AG04450 (cell line): Measurements from ENCODE around the gene JPH4. TPM values are rescaled to one million over a fixed set of nuclear protein-coding genes. Genes with fewer than 3 reads are reported as not detected.

Experiments used
- CTCF ChIA-PET: fragments of 300-600, 350-600 bp; formaldehyde crosslinking; extraction: SDS; loops from one replicate; lab custom pipeline; 2022; ENCODE audit warnings: antibody characterized with exemption, inconsistent platforms; lab: Charles Lee
- POLR2A ChIA-PET: fragments of 350-600 bp; formaldehyde crosslinking; extraction: SDS; loops from one replicate; lab custom pipeline; 2021; ENCODE audit warnings: antibody characterized with exemption, inconsistent platforms; lab: Yijun Ruan, JAX
- DNase-seq: peaks from one replicate; pipeline ENCODE4 v3.0.0-alpha.2; 2011; ENCODE audit warnings: low read depth, low spot score
- H3K27ac ChIP-seq: one replicate; pipeline ENCODE4 v1.5.1; 2012; ENCODE audit warnings: low read depth, low read length, control low read depth
- H3K27me3 ChIP-seq: one replicate; pipeline ENCODE4 v1.6.0; 2012; ENCODE audit warnings: low read length; ENCODE audit not compliant: control insufficient read depth, insufficient read depth
- H3K4me3 ChIP-seq: 2 replicates; pipeline ENCODE4 v1.5.1; 2011; ENCODE audit warnings: mild to moderate bottlenecking, low read depth, low read length, control low read depth
- H3K9me3 ChIP-seq: 2 replicates; pipeline ENCODE4 v1.5.1; 2012; ENCODE audit warnings: low read length; ENCODE audit not compliant: control insufficient read depth, insufficient read depth
- polyA plus RNA-seq: library from polyadenylated mRNA; depleted of rRNA; stranded (reverse); fragments of >200 nt; gene quantifications from 2 replicates; pipeline ENCODE4 v1.2.3, GENCODE V29; 2011
- TF ChIP-seq, protein P1 (sequence below): IDR thresholded peaks from 2 replicates; pipeline ENCODE4 v1.5.1; 2011; ENCODE audit warnings: low read depth, low read length, control low read depth, inconsistent platforms

Gene JPH4
- polyA plus RNA-seq, 1 experiment: not detected

DNA sequence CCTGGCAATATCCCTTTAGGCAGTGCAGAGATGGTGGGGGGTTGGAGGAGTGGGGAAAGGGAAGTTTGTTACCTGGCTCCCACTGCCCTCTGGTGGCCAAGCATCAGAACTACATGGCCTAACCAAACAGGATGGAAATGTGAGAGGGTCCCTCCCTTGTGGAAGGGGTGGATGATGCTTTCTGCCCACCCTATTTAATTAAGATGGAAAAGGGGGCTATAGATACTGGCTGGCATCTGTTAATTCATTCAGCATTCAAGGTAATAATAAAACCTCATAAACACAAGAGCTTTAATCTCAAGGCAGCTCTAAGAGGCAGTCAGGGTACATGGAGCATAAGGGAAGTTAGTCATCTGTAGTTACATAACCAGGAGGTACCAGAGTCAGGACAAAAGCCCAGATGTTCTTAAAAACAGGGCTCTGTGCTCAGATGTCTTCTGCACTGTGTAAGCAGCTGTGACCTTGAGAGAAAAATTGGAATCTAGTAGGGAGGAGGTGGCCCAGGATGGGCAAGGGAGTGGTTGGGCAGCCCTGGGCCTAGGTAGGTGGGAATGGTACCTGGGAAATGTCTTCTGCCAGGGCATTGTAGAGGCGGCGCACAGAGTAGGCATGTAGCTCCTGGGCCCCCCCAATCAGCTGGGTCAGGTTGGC lies 15.6 kb downstream of the JPH4 start:
- ChIA-PET POLR2A (no interaction called here), CTCF (interaction anchor here (0.6 to 8.1 kb wide), 15 partner anchors 9 to 1885 kb away, joined by 3 to 330 read pairs (median 4); no protein-coding TSS in a partner anchor)

DNA sequence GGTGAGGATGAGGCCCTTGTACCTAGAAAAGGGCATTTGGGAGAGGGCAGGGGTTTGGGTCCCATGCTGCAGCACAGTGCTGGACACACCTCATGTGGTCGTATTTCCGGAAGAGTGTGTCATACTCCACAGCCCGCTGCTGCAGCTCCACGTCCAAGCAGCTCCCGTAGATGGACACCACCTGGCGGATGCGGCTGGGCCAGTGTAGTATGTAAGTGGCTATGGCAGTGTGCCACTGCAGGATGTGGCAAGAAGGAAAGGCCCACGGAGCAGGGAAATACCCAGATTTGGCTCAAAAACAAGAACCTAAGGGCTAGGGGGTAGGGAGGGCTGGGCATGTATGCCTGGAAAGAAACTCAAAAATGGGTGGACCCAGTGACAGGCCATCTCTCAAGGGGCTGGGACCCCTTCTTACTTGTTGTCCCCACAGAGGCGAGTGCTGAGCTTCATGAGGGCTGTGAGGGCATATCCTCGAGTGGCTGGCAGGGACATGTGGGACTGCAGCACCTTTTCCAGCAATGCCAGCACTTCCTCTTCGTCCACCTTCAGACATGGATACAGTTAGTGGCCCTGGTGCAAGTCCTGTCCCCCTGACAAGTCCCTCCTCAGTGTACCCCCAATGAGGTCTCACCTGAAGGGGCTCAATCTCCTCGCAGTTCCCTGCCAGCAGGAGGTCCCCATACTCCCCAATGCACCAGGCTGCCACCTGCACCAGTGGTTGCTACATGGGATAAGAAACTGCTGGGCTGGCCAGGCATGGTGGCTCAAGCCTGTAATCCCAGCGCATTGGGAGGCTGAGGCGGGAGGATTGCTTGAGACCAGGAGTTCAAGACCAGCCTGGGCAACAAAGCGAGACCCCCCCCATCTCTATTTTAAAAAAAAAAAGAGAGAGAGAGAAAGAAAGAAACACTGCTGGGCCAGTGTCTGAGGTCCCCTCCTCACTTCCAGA lies 16.4 kb downstream of the JPH4 start:
- Histone ChIP-seq H3K27me3 (no peaks in the 10 kb centered on the region), H3K27ac (peak overlapping the region; percentile 11), H3K4me3 (no peak overlapping the region), H3K9me3 (no peaks in the 10 kb centered on the region)
- TF ChIP-seq, protein P1, sequence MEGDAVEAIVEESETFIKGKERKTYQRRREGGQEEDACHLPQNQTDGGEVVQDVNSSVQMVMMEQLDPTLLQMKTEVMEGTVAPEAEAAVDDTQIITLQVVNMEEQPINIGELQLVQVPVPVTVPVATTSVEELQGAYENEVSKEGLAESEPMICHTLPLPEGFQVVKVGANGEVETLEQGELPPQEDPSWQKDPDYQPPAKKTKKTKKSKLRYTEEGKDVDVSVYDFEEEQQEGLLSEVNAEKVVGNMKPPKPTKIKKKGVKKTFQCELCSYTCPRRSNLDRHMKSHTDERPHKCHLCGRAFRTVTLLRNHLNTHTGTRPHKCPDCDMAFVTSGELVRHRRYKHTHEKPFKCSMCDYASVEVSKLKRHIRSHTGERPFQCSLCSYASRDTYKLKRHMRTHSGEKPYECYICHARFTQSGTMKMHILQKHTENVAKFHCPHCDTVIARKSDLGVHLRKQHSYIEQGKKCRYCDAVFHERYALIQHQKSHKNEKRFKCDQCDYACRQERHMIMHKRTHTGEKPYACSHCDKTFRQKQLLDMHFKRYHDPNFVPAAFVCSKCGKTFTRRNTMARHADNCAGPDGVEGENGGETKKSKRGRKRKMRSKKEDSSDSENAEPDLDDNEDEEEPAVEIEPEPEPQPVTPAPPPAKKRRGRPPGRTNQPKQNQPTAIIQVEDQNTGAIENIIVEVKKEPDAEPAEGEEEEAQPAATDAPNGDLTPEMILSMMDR: no peak
- DNase-seq: no peak
- ChIA-PET POLR2A (interaction anchor here (1.3 kb wide), 1 partner anchor 84 kb away, joined by 5 read pairs; no protein-coding TSS in a partner anchor), CTCF (interaction anchor here (0.7 to 8.1 kb wide), 13 partner anchors 8 to 325 kb away, joined by 3 to 330 read pairs (median 4); partner anchors contain the start of gene ZFHX2)

More for the DNA sequence above, 15.6 kb downstream of the JPH4 start:
- TF ChIP-seq, protein P1: peak; percentile 96
- Histone ChIP-seq H3K27ac (peak overlapping the region; percentile 39), H3K9me3 (no peaks in the 10 kb centered on the region; the same call in 1 of the 2 replicates), H3K4me3 (no peak overlapping the region), H3K27me3 (no peaks in the 10 kb centered on the region)
- DNase-seq: peak; percentile 18

DNA sequence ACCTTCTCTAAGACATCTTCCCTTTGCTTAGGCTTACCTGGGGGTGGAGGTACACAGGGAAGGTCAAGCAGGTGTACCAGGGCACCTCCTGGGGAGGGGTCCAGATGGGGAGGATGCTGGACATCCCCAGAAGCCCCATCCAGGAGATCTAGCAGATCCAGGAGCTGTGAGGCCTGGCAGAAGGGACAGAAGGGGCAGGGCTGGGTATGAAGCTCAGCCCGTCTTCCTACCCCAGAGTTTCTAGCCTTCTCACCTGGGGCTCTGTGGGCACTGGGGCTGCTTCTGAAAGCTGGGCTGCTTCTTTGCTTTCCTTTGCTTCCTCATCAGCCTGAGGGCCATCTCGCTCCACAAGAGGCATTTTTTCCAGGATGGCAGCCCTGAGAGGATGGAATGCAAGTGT lies 17.3 kb downstream of the JPH4 start:
- H3K27ac ChIP-seq: no peak overlapping the region
- DNase-seq: no peak
- ChIA-PET CTCF (interaction anchor here (0.7 to 8.1 kb wide), 10 partner anchors 9 to 325 kb away, joined by 3 to 330 read pairs (median 4); partner anchors contain the start of genes NGDN and ZFHX2), POLR2A (interaction anchor here (1.3 kb wide), 1 partner anchor 83 kb away, joined by 5 read pairs; no protein-coding TSS in a partner anchor)
- no peaks in the 10 kb centered on the region for H3K27me3 ChIP-seq
- no peak overlapping the region for H3K4me3 ChIP-seq
- TF ChIP-seq, protein P1: no peak
- no peaks in the 10 kb centered on the region for H3K9me3 ChIP-seq

DNA sequence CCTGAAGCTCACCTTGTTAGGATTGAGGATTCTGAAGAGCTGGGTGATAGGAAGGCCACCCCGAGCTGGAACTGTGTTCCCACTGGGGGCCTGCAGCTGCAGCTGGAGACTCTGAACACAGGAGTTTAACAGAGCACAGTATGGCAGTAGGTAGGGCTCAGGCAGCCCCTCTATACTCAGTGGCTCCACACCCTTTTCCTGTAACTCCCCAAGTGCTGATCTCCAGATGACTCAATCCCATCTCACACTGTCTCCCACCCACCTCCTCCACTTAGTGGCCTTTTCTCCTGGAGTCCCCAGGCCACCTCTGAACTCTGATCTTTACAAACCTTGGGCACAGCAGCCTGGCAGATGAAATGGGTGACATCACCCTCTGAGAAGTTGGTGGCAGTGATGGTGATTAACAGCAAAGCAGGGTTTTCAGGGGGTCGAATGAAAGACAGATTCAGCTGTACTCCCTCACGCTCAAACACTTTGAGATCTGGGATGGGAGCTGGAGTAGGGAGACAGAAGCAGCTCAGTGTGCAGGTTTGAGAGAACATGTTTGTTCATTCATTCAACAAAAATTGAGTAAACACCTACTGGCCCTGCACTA lies 18.6 kb downstream of the JPH4 start:
- TF ChIP-seq, protein P1: no peak
- no peak for DNase-seq
- no peak overlapping the region for H3K27ac ChIP-seq
- ChIA-PET POLR2A (interaction anchor here (0.7 kb wide), 1 partner anchor 78 kb away, joined by 3 read pairs; no protein-coding TSS in a partner anchor), CTCF (interaction anchor here (0.6 to 8.1 kb wide), 25 partner anchors 8 to 534 kb away, joined by 3 to 330 read pairs (median 4); partner anchors contain the start of genes NGDN and PCK2)
- no peak overlapping the region for H3K4me3 ChIP-seq
- H3K9me3 ChIP-seq: no peaks in the 10 kb centered on the region
- H3K27me3 ChIP-seq: no peaks in the 10 kb centered on the region
